SK-N-MC (cell line): ENCODE results near the gene MINAR1.

Source experiments
- DNase-seq: peaks from one replicate; pipeline ENCODE4 v3.0.0-alpha.2; 2011; ENCODE audit warnings: low read depth, low spot score
- H3K27ac ChIP-seq: fragments of 200-600 bp; sonication (generic); 2 replicates; pipeline ENCODE4 v1.5.1; 2016; ENCODE audit warnings: mixed run types
- H3K36me3 ChIP-seq: fragments of 200-600 bp; sonication (generic); 2 replicates; pipeline ENCODE4 v1.6.1; 2017; ENCODE audit warnings: antibody characterized with exemption, low read length, mixed read lengths; ENCODE audit not compliant: insufficient read depth
- H3K4me3 ChIP-seq: fragments of 200-600 bp; sonication (generic); 2 replicates; pipeline ENCODE4 v1.5.1; 2016
- H3K9ac ChIP-seq: fragments of 200-600 bp; sonication (generic); 2 replicates; pipeline ENCODE4 v1.8.0; 2017; ENCODE audit warnings: mixed run types, mixed read lengths; ENCODE audit not compliant: insufficient read length
- H3K9me3 ChIP-seq: fragments of 200-600 bp; sonication (generic); 2 replicates; pipeline ENCODE4 v1.6.1; 2017; ENCODE audit warnings: low read depth, mild to moderate bottlenecking, antibody characterized with exemption, low read length, moderate library complexity, mixed read lengths
- EZH2 ChIP-seq: fragments of 200-600 bp; sonication (generic); IDR thresholded peaks from one replicate; pipeline ENCODE4 v1.6.1; 2017; ENCODE audit warnings: antibody characterized with exemption
- FOXP2 ChIP-seq: optimal IDR thresholded peaks from 2 replicates; pipeline ENCODE3; 2011; ENCODE audit warnings: mild to moderate bottlenecking, moderate library complexity; ENCODE audit not compliant: insufficient read depth; ENCODE audit errors: extremely low read length, control extremely low read depth
- POLR2AphosphoS5 ChIP-seq: IDR thresholded peaks from 2 replicates; pipeline ENCODE4 v1.6.1; 2012; ENCODE audit warnings: mild to moderate bottlenecking, low read depth, low read length, borderline replicate concordance

MINAR1 gene

GRCh38 chr15:79439236-79439635 is 7.1 kb downstream of the MINAR1 start:
- Histone ChIP-seq H3K9me3 (no peaks in the 10 kb centered on the region), H3K4me3 (no peak overlapping the region), H3K9ac (no peak overlapping the region), H3K27ac (no peak overlapping the region), H3K36me3 (no peaks in the 10 kb centered on the region)
- TF ChIP-seq EZH2 (no peak), POLR2AphosphoS5 (no peak), FOXP2 (no peak)
- no peak for DNase-seq

GRCh38 chr15:79440355-79440908 is 8.3 kb downstream of the MINAR1 start:
- no peak for TF ChIP-seq EZH2
- DNase-seq, result no peak

GRCh38 chr15:79442911-79443310 is 10.8 kb downstream of the MINAR1 start:
- no peak overlapping the region for H3K27ac ChIP-seq
- H3K9ac ChIP-seq, result no peak overlapping the region
- no peak overlapping the region for H3K4me3 ChIP-seq
- no peak for DNase-seq
- TF ChIP-seq FOXP2 (no peak), POLR2AphosphoS5 (no peak), EZH2 (no peak)
- H3K36me3 ChIP-seq, result no peaks in the 10 kb centered on the region
- no peaks in the 10 kb centered on the region for H3K9me3 ChIP-seq

More at GRCh38 chr15:79440355-79440908, 8.3 kb downstream of the MINAR1 start:
- H3K27ac ChIP-seq, result no peak overlapping the region
- no peaks in the 10 kb centered on the region for H3K36me3 ChIP-seq
- no peak overlapping the region for H3K9ac ChIP-seq
- H3K4me3 ChIP-seq, result no peak overlapping the region
- no peaks in the 10 kb centered on the region for H3K9me3 ChIP-seq

GRCh38 chr15:79447060-79447459 is 14.9 kb downstream of the MINAR1 start:
- Histone ChIP-seq H3K27ac (no peak overlapping the region), H3K9me3 (no peaks in the 10 kb centered on the region), H3K36me3 (no peaks in the 10 kb centered on the region), H3K9ac (no peak overlapping the region), H3K4me3 (no peak overlapping the region)
- no peak for DNase-seq
- no peak for TF ChIP-seq EZH2
- no peak for TF ChIP-seq POLR2AphosphoS5
- TF ChIP-seq FOXP2, result no peak

GRCh38 chr15:79450648-79451047 is 18.5 kb downstream of the MINAR1 start:
- DNase-seq, result no peak

GRCh38 chr15:79451361-79451999 is 19.3 kb downstream of the MINAR1 start:
- H3K9ac ChIP-seq, result no peak overlapping the region
- no peaks in the 10 kb centered on the region for H3K9me3 ChIP-seq
- DNase-seq, result no peak
- H3K27ac ChIP-seq, result no peak overlapping the region
- no peak overlapping the region for H3K4me3 ChIP-seq
- H3K36me3 ChIP-seq, result no peaks in the 10 kb centered on the region
- TF ChIP-seq POLR2AphosphoS5 (no peak), EZH2 (no peak), FOXP2 (no peak)

More at GRCh38 chr15:79450648-79451047, 18.5 kb downstream of the MINAR1 start:
- Histone ChIP-seq H3K9me3 (no peaks in the 10 kb centered on the region), H3K27ac (no peak overlapping the region), H3K4me3 (no peak overlapping the region), H3K36me3 (no peaks in the 10 kb centered on the region), H3K9ac (no peak overlapping the region)
- TF ChIP-seq FOXP2 (no peak), POLR2AphosphoS5 (no peak), EZH2 (no peak)

- H3K36me3 ChIP-seq, result no peaks in the 10 kb centered on the region
- DNase-seq, result no peak
- H3K9ac ChIP-seq, result no peak overlapping the region
- TF ChIP-seq FOXP2 (no peak), EZH2 (no peak), POLR2AphosphoS5 (no peak)
- no peak overlapping the region for H3K4me3 ChIP-seq
- no peak overlapping the region for H3K27ac ChIP-seq
- no peaks in the 10 kb centered on the region for H3K9me3 ChIP-seq
Observed at GRCh38 chr15:79452244-79453051, 20.3 kb downstream of the MINAR1 start.

GRCh38 chr15:79453446-79453845 is 21.3 kb downstream of the MINAR1 start:
- Histone ChIP-seq H3K9me3 (no peaks in the 10 kb centered on the region), H3K4me3 (no peak overlapping the region), H3K9ac (no peak overlapping the region), H3K27ac (no peak overlapping the region), H3K36me3 (no peaks in the 10 kb centered on the region)
- no peak for TF ChIP-seq POLR2AphosphoS5
- no peak for TF ChIP-seq FOXP2
- no peak for TF ChIP-seq EZH2
- no peak for DNase-seq
